ENCODE measurements around the gene TOM1L2.
A peak's percentile ranks its signal among the peaks of the same experiment; 100 is the strongest.
"Not testable (repeated sequence)": the region's sequence is repeated elsewhere in the genome, so short reads cannot be mapped to it uniquely, and the experiment has no call there.

Gene TOM1L2

GRCh38 chr17:17813725-17814095, 158.5 kb downstream of the TOM1L2 start:
- no peak for DNase-seq

- DNase-seq: no peak
Measured at GRCh38 chr17:17813055-17813724, 159.0 kb downstream of the TOM1L2 start.

GRCh38 chr17:17812211-17813054, 159.8 kb downstream of the TOM1L2 start:
- DNase-seq: no peak

- peak; percentile 70 for DNase-seq
Measured at GRCh38 chr17:17811381-17812210, 160.6 kb downstream of the TOM1L2 start.

GRCh38 chr17:17810895-17811248, 161.3 kb downstream of the TOM1L2 start:
- DNase-seq: no peak

GRCh38 chr17:17810084-17810894, 161.9 kb downstream of the TOM1L2 start:
- no peak for DNase-seq

- DNase-seq: no peak
Measured at GRCh38 chr17:17809531-17810083, 162.6 kb downstream of the TOM1L2 start.

- no peak for DNase-seq
Measured at GRCh38 chr17:17808706-17809432, 163.3 kb downstream of the TOM1L2 start.

- not testable (repeated sequence) for DNase-seq
Measured at GRCh38 chr17:17808200-17808599, 164.0 kb downstream of the TOM1L2 start.

GRCh38 chr17:17807440-17807839, 164.8 kb downstream of the TOM1L2 start:
- DNase-seq: no peak

GRCh38 chr17:17806611-17807274, 165.5 kb downstream of the TOM1L2 start:
- no peak for DNase-seq

GRCh38 chr17:17806035-17806434, 166.2 kb downstream of the TOM1L2 start:
- DNase-seq: no peak

GRCh38 chr17:17805575-17805974, 166.6 kb downstream of the TOM1L2 start:
- no peak for DNase-seq

GRCh38 chr17:17804007-17804406, 168.2 kb downstream of the TOM1L2 start:
- no peak for DNase-seq

GRCh38 chr17:17801800-17802481, 170.3 kb downstream of the TOM1L2 start:
- DNase-seq: no peak

GRCh38 chr17:17800504-17801021, 171.6 kb downstream of the TOM1L2 start:
- no peak for DNase-seq

- DNase-seq: no peak
Measured at GRCh38 chr17:17798573-17799255, 173.5 kb downstream of the TOM1L2 start.

- DNase-seq: no peak
Measured at GRCh38 chr17:17798010-17798556, 174.1 kb downstream of the TOM1L2 start.

- DNase-seq: no peak
Measured at GRCh38 chr17:17797119-17797809, 174.9 kb downstream of the TOM1L2 start.

Measured in NCI-H510A treated with DMSO at 0.1 percent for 48 hours (cell line).